Transverse colon (tissue), 4 donors: ENCODE data around the gene IPO5. TPM values are rescaled to one million over a fixed set of nuclear protein-coding genes. Genes with fewer than 3 reads are reported as not detected.
"Not testable (repeated sequence)": the region's sequence is repeated elsewhere in the genome, so short reads cannot be mapped to it uniquely, and the experiment has no call there.

Source experiments
- DNase-seq: peaks from one replicate; pipeline ENCODE4 v3.0.0-alpha.2; 2019
- H3K27ac ChIP-seq, 4 donors: fragments of 200-600 bp; sonication (generic); 2 replicates each; pipeline ENCODE4 v1.5.1; 2016 to 2018; ENCODE audit warnings: inconsistent platforms in 4 of 4
- H3K27me3 ChIP-seq: fragments of 200-600 bp; sonication (generic); 2 replicates; pipeline ENCODE4 v1.5.1; 2017; ENCODE audit warnings: inconsistent platforms
- H3K36me3 ChIP-seq, 4 donors: fragments of 200-600 bp; sonication (generic); 2 replicates each; pipeline ENCODE4 v1.5.1; 2017 to 2019; ENCODE audit warnings: inconsistent platforms in 4 of 4
- H3K4me1 ChIP-seq, 4 donors: fragments of 200-600 bp; sonication (generic); 2 replicates each; pipeline ENCODE4 v1.5.1; 2017 to 2020; ENCODE audit warnings: inconsistent platforms in 4 of 4
- H3K4me3 ChIP-seq, 4 donors: fragments of 200-600 bp; sonication (generic); 1 replicate in 1 of 4; 2 replicates in 3 of 4; pipeline versions ENCODE4 v1.5.1 to v1.6.1; 2017 to 2019; ENCODE audit warnings: inconsistent platforms in 4 of 4
- H3K9me3 ChIP-seq, 2 donors: fragments of 200-600 bp; sonication (generic); 2 replicates each; pipeline ENCODE4 v1.5.1; 2017 to 2019; ENCODE audit warnings: inconsistent platforms in 2 of 2
- EP300 ChIP-seq: sonication (generic); formaldehyde crosslinking; IDR thresholded peaks from one replicate; pipeline ENCODE4 v1.6.1; 2017; ENCODE audit warnings: antibody characterized with exemption, low read depth
- POLR2A ChIP-seq: fragments of 450-650 bp; IDR thresholded peaks from one replicate; pipeline ENCODE4 v1.6.1; 2016; ENCODE audit warnings: antibody characterized with exemption, mild to moderate bottlenecking, moderate library complexity
- POLR2AphosphoS5 ChIP-seq, 3 donors: sonication (generic); formaldehyde crosslinking; IDR thresholded peaks; one replicate each; pipeline ENCODE4 v1.6.1; 2016; ENCODE audit warnings: antibody characterized with exemption in 3 of 3
- WGBS, 2 donors: methylation state at CpG; one replicate each; pipeline ENCODE4 v1.1.5; 2018; ENCODE audit warnings: low coverage in 1 of 2; 5-methylcytosine and 5-hydroxymethylcytosine counted together
- in situ Hi-C, 4 donors: fragments of 200-750 bp; cut with MboI; loops; one replicate each; pipeline versions ENCODE4 v1.15.0 to v1.15.1; 2017; ENCODE audit warnings: low sequenced_read_pairs in 3 of 4, low pct_ligation_motif_present in 1 of 4, low pct_unique_long_range_greater_than_20kb in 1 of 4
- intact Hi-C: fragments of 100-400 bp; cut with DNase I; formaldehyde crosslinking; loops from one replicate; pipeline ENCODE4 v1.15.1; 2023; ENCODE audit warnings: low total_unique reads
- total RNA-seq, 4 donors: library from RNA; depleted of rRNA; stranded (reverse); fragments of >200 nt; gene quantifications; one replicate each; pipeline ENCODE4 v1.1.0, GENCODE V29; 2016
- TF ChIP-seq, protein P1 (sequence below), 5 experiments: fragments of 200-600 bp in 3 of 5; fragments of 450-650 bp in 2 of 5; sonication (generic) in 3 of 5; IDR thresholded peaks; 1 replicate in 2 of 5; 2 replicates in 3 of 5; pipeline ENCODE4 v1.5.1; 2016 to 2017; ENCODE audit warnings: antibody characterized with exemption in 5 of 5, inconsistent platforms in 3 of 5, mild to moderate bottlenecking in 2 of 5, moderate library complexity in 1 of 5

IPO5 gene
- total RNA-seq, 4 donors from 2014 or later: 18.3 to 114 (median 51.9) TPM

DNA sequence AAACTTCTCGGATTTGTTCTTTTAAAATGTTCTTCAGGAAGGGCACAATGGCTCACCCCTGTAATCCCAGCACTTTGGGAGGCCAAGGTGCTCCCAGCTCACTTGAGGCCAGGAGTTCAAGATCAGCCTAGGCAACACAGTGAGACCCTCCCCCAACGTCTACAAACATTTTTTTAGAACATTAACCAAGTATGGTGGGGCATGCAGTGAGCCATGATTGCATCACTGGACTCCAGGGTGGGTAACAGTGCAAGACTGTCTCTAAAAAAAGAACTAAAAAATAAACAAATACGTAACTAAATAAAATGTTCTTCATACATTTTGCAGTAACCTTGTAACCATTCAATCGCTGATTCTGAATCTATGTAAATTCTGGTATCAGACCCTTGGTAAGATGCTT lies 2.1 kb upstream of the IPO5 start:
- WGBS, 2 donors: 86 to 92% methylated on average over 2 to 4 of the region's 4 CpGs
- H3K4me1 ChIP-seq: no peaks in the 10 kb centered on the region
- no peak overlapping the region for H3K4me3 ChIP-seq
- intact Hi-C loops (no loop called here), in situ Hi-C loops (no loop called here)
- H3K27ac ChIP-seq: no peak overlapping the region
- TF ChIP-seq POLR2AphosphoS5 (IDR thresholded peaks at IDR 0.05) (no peak), EP300 (no peak), POLR2A (no peak)
- TF ChIP-seq, protein P1, sequence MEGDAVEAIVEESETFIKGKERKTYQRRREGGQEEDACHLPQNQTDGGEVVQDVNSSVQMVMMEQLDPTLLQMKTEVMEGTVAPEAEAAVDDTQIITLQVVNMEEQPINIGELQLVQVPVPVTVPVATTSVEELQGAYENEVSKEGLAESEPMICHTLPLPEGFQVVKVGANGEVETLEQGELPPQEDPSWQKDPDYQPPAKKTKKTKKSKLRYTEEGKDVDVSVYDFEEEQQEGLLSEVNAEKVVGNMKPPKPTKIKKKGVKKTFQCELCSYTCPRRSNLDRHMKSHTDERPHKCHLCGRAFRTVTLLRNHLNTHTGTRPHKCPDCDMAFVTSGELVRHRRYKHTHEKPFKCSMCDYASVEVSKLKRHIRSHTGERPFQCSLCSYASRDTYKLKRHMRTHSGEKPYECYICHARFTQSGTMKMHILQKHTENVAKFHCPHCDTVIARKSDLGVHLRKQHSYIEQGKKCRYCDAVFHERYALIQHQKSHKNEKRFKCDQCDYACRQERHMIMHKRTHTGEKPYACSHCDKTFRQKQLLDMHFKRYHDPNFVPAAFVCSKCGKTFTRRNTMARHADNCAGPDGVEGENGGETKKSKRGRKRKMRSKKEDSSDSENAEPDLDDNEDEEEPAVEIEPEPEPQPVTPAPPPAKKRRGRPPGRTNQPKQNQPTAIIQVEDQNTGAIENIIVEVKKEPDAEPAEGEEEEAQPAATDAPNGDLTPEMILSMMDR (IDR thresholded peaks at IDR 0.05): no peak
- H3K27me3 ChIP-seq: no peaks in the 10 kb centered on the region
- H3K36me3 ChIP-seq: no peaks in the 10 kb centered on the region
- no peak for DNase-seq
- H3K9me3 ChIP-seq: no peaks in the 10 kb centered on the region

DNA sequence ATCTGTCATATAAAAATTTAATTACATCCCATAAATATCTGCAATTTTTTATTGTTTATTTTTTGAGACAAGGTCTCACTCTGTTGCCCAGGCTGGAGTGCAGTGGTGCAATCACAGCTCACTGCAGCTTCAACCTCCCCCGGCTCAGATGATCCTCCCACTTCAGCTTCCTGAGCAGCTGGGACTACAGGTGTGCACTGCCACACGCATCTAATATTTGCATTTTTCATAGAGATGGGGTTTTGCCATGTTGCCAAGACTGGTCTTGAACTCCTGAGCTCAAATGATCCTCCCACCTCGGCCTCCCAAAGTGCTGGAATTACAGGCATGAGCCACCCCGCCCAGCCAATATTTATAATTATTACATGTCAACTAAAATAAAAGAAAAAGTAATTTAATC lies 644 bp upstream of the IPO5 start:
- H3K27me3 ChIP-seq, H3K4me1 ChIP-seq, H3K4me3 ChIP-seq, H3K9me3 ChIP-seq, intact Hi-C loops, H3K36me3 ChIP-seq, DNase-seq, in situ Hi-C loops, H3K27ac ChIP-seq: not testable (repeated sequence)
- WGBS, 2 donors: 63 to 66% methylated on average over 3 to 4 of the region's 4 CpGs

DNA sequence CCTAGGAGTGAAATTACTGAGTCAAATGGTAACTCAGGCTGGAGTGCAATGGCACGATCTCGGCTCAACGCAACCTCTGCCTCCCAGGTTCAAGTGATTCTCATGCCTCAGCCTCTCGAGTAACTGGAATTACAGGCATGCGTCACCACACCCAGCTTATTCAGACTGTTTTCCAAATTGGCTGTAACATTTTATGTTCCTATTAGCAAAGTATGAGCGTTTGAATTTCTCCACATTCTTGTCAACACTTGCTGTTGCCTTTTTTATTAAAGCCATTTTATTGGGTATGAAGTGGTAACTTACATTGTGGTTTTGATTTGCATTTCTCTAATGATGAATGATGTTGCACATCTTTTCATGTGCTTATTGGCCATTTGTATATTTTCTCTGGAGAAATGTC lies 7.9 kb downstream of the IPO5 start:
- in situ Hi-C loops: no loop called here
- H3K4me3 ChIP-seq: no peak overlapping the region
- 83 to 86% methylated on average over 3 to 6 of the region's 6 CpGs for WGBS, 2 donors

DNA sequence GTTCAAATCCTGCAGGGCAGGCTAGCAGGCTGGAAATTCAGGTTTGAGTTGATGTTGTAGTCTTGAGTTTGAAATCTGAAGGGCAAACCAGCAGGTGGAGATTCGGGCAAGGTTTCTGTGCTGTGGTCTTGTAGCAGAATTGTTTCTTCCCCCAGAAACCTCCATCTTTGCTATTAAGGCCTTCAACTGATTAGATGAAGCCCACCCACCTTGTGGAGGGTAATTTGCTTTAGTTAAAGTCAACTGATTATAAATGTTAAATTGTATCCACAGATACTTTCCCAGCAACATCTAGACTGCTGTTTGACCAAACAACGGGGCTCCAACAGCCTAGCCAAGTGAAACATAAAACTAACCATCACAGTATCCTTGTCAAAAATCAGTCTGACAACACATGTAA lies 9.4 kb downstream of the IPO5 start:
- H3K27ac ChIP-seq: no peak overlapping the region
- peaks cover 7% of the 10 kb centered on the region for H3K27me3 ChIP-seq
- intact Hi-C loops: no loop called here
- no peaks in the 10 kb centered on the region for H3K4me1 ChIP-seq
- no peak for DNase-seq
- TF ChIP-seq EP300: no peak
- TF ChIP-seq POLR2AphosphoS5 (IDR thresholded peaks at IDR 0.05): no peak
- TF ChIP-seq POLR2A: no peak
- TF ChIP-seq, protein P1 (IDR thresholded peaks at IDR 0.05): no peak
- in situ Hi-C loops: no loop called here
- no peak overlapping the region for H3K4me3 ChIP-seq
- no peaks in the 10 kb centered on the region for H3K9me3 ChIP-seq
- H3K36me3 ChIP-seq: no peaks in the 10 kb centered on the region
- 84 to 88% methylated on average over 1 to 2 of the region's 2 CpGs for WGBS, 2 donors

More for the DNA sequence above, 7.9 kb downstream of the IPO5 start:
- no peak for DNase-seq
- TF ChIP-seq, protein P1 (IDR thresholded peaks at IDR 0.05): no peak
- TF ChIP-seq POLR2A: no peak
- TF ChIP-seq EP300: no peak
- no peak for TF ChIP-seq POLR2AphosphoS5 (IDR thresholded peaks at IDR 0.05)
- H3K27me3 ChIP-seq: peaks cover 2% of the 10 kb centered on the region
- intact Hi-C loops: no loop called here
- H3K9me3 ChIP-seq: no peaks in the 10 kb centered on the region
- no peak overlapping the region for H3K27ac ChIP-seq
- no peaks in the 10 kb centered on the region for H3K4me1 ChIP-seq
- H3K36me3 ChIP-seq: no peaks in the 10 kb centered on the region

DNA sequence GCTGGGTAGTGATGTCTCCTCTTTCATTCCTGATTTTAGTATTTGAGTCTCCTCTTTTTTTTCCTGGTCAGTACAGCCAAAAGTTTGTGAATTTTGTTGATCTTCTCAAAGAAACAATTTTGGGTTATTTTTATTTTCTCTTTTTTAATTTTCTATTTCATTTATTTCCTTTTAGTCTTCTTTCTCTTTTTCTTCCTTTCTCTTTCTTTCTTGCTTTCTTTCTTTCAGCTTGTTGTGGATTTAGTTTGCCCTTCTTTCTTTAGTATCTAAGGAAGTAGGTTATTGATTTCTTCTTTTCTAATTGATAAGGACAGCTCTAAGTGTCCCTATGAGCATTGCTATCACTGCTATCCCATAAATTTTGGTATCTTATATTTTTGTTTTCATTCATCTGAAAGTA lies 13.8 kb downstream of the IPO5 start:
- peaks cover 7% of the 10 kb centered on the region for H3K27me3 ChIP-seq
- no peak for TF ChIP-seq POLR2AphosphoS5 (IDR thresholded peaks at IDR 0.05)
- TF ChIP-seq EP300: no peak
- no peak for TF ChIP-seq POLR2A
- TF ChIP-seq, protein P1 (IDR thresholded peaks at IDR 0.05): no peak
- in situ Hi-C loops: no loop called here
- H3K4me1 ChIP-seq: no peaks in the 10 kb centered on the region
- no peaks in the 10 kb centered on the region for H3K36me3 ChIP-seq
- intact Hi-C loops: no loop called here
- no peak overlapping the region for H3K27ac ChIP-seq
- no peaks in the 10 kb centered on the region for H3K9me3 ChIP-seq
- no peak for DNase-seq
- no peak overlapping the region for H3K4me3 ChIP-seq
